Stomach (tissue), 4 donors: ENCODE measurements around the gene CELF4.

Source experiments
- CTCF ChIP-seq, 7 experiments: fragments of 450-650 bp in 4 of 7; fragments of 200-600 bp in 3 of 7; sonication (generic) in 3 of 7; IDR thresholded peaks; one replicate each; pipeline ENCODE4 v1.5.1; 2016 to 2019; ENCODE audit warnings: antibody characterized with exemption in 7 of 7, control low read depth in 2 of 7, mild to moderate bottlenecking in 1 of 7
- EP300 ChIP-seq: sonication (generic); formaldehyde crosslinking; IDR thresholded peaks from one replicate; pipeline ENCODE4 v1.6.1; 2017; ENCODE audit warnings: antibody characterized with exemption
- POLR2A ChIP-seq, 4 donors: fragments of 450-650 bp; IDR thresholded peaks; one replicate each; pipeline ENCODE4 v1.6.1; 2016; ENCODE audit warnings: antibody characterized with exemption in 4 of 4, control low read depth in 2 of 4, mild to moderate bottlenecking in 1 of 4, moderate library complexity in 1 of 4

- TF ChIP-seq CTCF (IDR thresholded peaks at IDR 0.05) (no peak), POLR2A (IDR thresholded peaks at IDR 0.05) (no peak), EP300 (no peak)
Measured at GRCh38 chr18:37429791-37430190, 135.8 kb downstream of the CELF4 start.
